HPDE6-E6E7 (cell line): ENCODE results near the gene OR4S1.
"Not testable (repeated sequence)": the region's sequence is repeated elsewhere in the genome, so short reads cannot be mapped to it uniquely, and the experiment has no call there.

Experiments used
- DNase-seq: peaks from one replicate; pipeline ENCODE4 v3.0.0; 2011; ENCODE audit warnings: missing footprints; ENCODE audit errors: extremely low spot score

OR4S1 gene, protein sequence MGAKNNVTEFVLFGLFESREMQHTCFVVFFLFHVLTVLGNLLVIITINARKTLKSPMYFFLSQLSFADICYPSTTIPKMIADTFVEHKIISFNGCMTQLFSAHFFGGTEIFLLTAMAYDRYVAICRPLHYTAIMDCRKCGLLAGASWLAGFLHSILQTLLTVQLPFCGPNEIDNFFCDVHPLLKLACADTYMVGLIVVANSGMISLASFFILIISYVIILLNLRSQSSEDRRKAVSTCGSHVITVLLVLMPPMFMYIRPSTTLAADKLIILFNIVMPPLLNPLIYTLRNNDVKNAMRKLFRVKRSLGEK

GRCh38 chr11:48305923-48306322 is at the start of gene OR4S1:
OR4S1 (plus strand) TSS chr11:48306223; CDS start chr11:48306223, 0 bp downstream.
- DNase-seq = no peak

GRCh38 chr11:48261600-48261999 is 44.4 kb upstream of the OR4S1 start:
- DNase-seq = no peak

GRCh38 chr11:48263423-48263911 is 42.6 kb upstream of the OR4S1 start, which contains the start of gene OR4X1:
OR4X1 (plus strand) TSS chr11:48263861; CDS start chr11:48263861, 0 bp downstream.
- no peak for DNase-seq

DNA sequence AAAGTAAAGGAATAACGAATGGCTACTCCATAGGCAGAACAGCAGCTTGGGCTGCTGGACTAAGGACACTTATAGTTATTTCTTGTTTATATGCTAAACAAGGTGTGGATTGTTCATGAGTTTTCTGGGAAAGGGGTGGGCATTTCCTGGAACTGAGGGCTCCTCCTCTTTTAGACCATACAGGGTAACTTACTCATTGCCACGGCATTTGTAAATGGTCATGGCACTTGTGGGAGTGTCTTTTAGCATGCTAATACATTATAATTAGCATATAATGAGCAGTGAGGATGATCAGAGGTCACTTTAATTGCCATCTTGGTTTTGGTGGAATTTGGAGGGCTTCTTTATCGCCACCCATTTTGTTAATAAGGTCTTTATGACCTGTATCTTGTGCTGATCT is 35.4 kb upstream of the OR4S1 start:
- no peak for DNase-seq

GRCh38 chr11:48272606-48273005 is 33.4 kb upstream of the OR4S1 start:
- no peak for DNase-seq

DNA sequence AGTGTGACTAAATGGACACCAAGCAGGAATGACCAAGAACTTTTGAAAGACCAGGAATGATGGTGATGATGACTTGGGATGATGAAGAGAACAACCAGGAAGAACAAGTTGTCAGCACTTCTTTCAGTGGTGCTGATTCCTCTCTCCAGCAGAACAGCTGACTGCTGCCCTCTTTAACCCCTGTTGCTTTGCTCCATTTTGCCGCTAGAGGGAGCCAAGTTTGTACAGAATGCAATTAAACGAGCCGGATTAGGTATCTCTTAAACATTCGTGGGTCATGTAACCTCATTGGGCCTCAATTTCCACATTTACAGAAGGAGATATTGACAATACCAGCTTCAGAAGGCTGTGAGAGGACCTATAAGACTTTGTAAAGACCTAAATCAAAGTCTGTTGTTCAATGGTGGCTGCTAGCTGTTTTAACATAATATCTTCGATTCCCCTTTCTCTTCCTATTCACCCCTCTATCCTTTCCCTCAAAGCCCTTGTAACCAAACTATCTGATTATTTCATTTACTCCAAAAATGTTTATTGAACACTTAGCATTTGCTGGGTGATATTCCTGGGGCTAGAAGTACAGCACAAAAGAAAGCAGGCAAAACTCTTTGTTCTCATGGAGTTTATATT is 1.9 kb downstream of the OR4S1 start:
- peak; percentile 25 for DNase-seq

GRCh38 chr11:48313590-48313989 is 7.6 kb downstream of the OR4S1 start:
- not testable (repeated sequence) for DNase-seq

DNA sequence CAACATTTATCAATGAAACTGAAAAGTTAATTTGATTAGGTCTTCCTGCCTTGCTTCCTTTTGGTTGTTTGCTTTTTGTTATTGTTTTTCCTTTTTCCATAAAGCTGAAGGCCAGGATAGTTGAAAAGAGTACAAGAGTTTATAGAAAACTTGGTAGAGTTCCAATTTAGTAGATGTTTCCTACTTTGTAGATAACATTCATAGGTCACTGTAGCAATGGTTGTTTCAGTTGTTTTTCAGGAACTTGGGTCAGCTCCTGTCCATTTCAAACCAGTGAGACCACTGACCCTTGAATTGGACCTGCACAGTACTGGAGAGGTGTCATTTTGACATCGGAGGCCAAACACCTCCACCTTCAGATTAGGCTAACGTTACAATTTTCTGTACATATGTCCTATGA is 13.8 kb downstream of the OR4S1 start:
- not testable (repeated sequence) for DNase-seq

DNA sequence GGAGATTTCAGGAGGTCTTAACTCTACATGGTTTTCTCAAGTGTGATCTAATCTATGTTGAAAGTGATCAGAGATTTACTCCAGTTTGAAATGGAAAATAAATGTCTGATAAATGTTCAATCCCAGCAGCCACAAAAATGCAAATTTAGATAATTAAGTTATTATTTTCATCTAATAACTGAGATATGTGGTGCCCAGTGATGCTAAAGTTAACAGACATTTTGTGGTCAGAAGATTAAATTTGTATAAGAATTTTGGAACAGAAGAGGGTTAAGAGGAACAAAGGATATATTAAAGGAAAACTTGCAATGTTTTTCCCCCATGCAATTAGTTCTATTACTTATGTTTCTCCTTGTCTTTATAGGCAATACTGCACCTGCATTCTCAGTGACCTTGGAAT is 18.6 kb downstream of the OR4S1 start, which contains the start of gene OR4C3:
Gene OR4C3 (plus strand): TSS at position 301 of the 400 bp plus-strand sequence. CDS start 102 bp downstream, outside the sequence.
- DNase-seq = not testable (repeated sequence)

DNA sequence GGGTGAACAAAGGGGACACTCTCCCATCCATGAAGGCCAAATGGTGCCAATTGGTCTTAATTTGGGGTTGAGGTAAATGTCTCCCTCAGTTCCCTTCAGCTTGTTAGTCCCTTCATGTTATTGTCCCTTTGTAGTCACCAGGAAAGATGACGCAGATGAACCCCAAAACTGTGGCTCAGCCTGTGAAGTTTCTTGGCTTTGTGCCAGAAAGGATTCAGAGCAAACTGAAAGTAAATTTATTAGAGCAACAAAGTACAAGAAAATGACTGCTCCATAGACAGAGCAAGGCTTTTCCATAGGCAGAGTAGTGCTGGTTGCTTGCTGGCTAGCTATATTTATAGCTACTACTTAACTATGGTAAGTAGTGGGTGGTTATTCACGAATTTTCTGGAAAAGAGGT is 35.4 kb downstream of the OR4S1 start:
- no peak for DNase-seq

GRCh38 chr11:48342505-48342904 is 36.5 kb downstream of the OR4S1 start:
- not testable (repeated sequence) for DNase-seq

- DNase-seq = not testable (repeated sequence)
Observed at GRCh38 chr11:48346286-48346685, 40.3 kb downstream of the OR4S1 start.

- DNase-seq = no peak
Observed at GRCh38 chr11:48354013-48354412, 48.0 kb downstream of the OR4S1 start.

GRCh38 chr11:48354677-48355076 is 48.7 kb downstream of the OR4S1 start:
- no peak for DNase-seq
